ENCODE results near the gene DNAJC18. TPM values are rescaled to one million over a fixed set of nuclear protein-coding genes. Genes with fewer than 3 reads are reported as not detected.

DNAJC18 gene
- total and polyA plus RNA-seq, 4 donors, result 2.2 to 10.7 (median 8.7) TPM

- Histone ChIP-seq H3K9ac (ENCODE audit: insufficient read depth in 1 of 2, low read length in 2 of 2) (no peak overlapping the region), H3K9me3 (ENCODE audit: control insufficient read depth in 4 of 4, insufficient read depth in 3 of 4, low read length in 3 of 4) (no peaks in the 10 kb centered on the region), H3K4me3 (no peak overlapping the region), H3K36me3 (ENCODE audit: control insufficient read depth in 4 of 4, insufficient read depth in 4 of 4, low read length in 4 of 4) (peaks cover 3 to 25% (median 14%) of the 10 kb centered on the region in 4 donors), H3K27me3 (ENCODE audit: control insufficient read depth in 3 of 3, insufficient read depth in 3 of 3, low read length in 2 of 3) (no peaks in the 10 kb centered on the region), H3K27ac (ENCODE audit: low read depth in 1 of 2, low read length in 1 of 2) (peak overlapping the region; percentile 46 to 56), H3K4me1 (ENCODE audit: control insufficient read depth in 5 of 5, insufficient read depth in 5 of 5, low read length in 5 of 5) (peaks cover 0 to 11% (median 3%) of the 10 kb centered on the region in 5 donors)
- TF ChIP-seq CTCF (IDR thresholded peaks at IDR 0.05; ENCODE audit: control extremely low read depth, extremely low read depth), result no peak
- ATAC-seq (ENCODE audit: insufficient read depth, low FRiP score), result no peak
- no peak for DNase-seq
- 85 to 91% methylated on average over 9 of the region's 9 CpGs for WGBS, 2 donors
These were observed 24.7 kb downstream of the DNAJC18 start for GRCh38 chr5:139414581-139415130.

- Histone ChIP-seq H3K9me3 (ENCODE audit: control insufficient read depth in 4 of 4, insufficient read depth in 3 of 4, low read length in 3 of 4) (no peaks in the 10 kb centered on the region), H3K27ac (ENCODE audit: low read depth in 1 of 2, low read length in 1 of 2) (peak overlapping the region in 1 of 2 donors; percentile 54), H3K4me3 (no peak overlapping the region), H3K9ac (ENCODE audit: insufficient read depth in 1 of 2, low read length in 2 of 2) (no peak overlapping the region), H3K27me3 (ENCODE audit: control insufficient read depth in 3 of 3, insufficient read depth in 3 of 3, low read length in 2 of 3) (no peaks in the 10 kb centered on the region), H3K4me1 (ENCODE audit: control insufficient read depth in 5 of 5, insufficient read depth in 5 of 5, low read length in 5 of 5) (peaks cover 0 to 11% (median 3%) of the 10 kb centered on the region in 5 donors), H3K36me3 (ENCODE audit: control insufficient read depth in 4 of 4, insufficient read depth in 4 of 4, low read length in 4 of 4) (peaks cover 0 to 18% (median 8%) of the 10 kb centered on the region in 4 donors)
- DNase-seq, result no peak
- no peak for TF ChIP-seq CTCF (IDR thresholded peaks at IDR 0.05; ENCODE audit: control extremely low read depth, extremely low read depth)
- WGBS, 2 donors, result 89 to 94% methylated on average over 6 of the region's 6 CpGs
- no peak for ATAC-seq (ENCODE audit: insufficient read depth, low FRiP score)
These were observed 25.4 kb downstream of the DNAJC18 start for GRCh38 chr5:139413963-139414362.

GRCh38 chr5:139413153-139413552 is 26.2 kb downstream of the DNAJC18 start:
- H3K27me3 ChIP-seq (ENCODE audit: control insufficient read depth in 3 of 3, insufficient read depth in 3 of 3, low read length in 2 of 3), result no peaks in the 10 kb centered on the region
- WGBS, 2 donors, result 96 to 97% methylated on average over 6 of the region's 6 CpGs
- H3K9me3 ChIP-seq (ENCODE audit: control insufficient read depth in 4 of 4, insufficient read depth in 3 of 4, low read length in 3 of 4), result no peaks in the 10 kb centered on the region
- H3K27ac ChIP-seq (ENCODE audit: low read depth in 1 of 2, low read length in 1 of 2), result no peak overlapping the region
- H3K4me3 ChIP-seq, result no peak overlapping the region
- no peak for TF ChIP-seq CTCF (IDR thresholded peaks at IDR 0.05; ENCODE audit: control extremely low read depth, extremely low read depth)
- H3K9ac ChIP-seq (ENCODE audit: insufficient read depth in 1 of 2, low read length in 2 of 2), result no peak overlapping the region
- ATAC-seq (ENCODE audit: insufficient read depth, low FRiP score) (no peak), DNase-seq (no peak)
- peaks cover 0 to 11% (median 3%) of the 10 kb centered on the region in 5 donors for H3K4me1 ChIP-seq (ENCODE audit: control insufficient read depth in 5 of 5, insufficient read depth in 5 of 5, low read length in 5 of 5)
- peaks cover 0 to 13% (median 7%) of the 10 kb centered on the region in 4 donors for H3K36me3 ChIP-seq (ENCODE audit: control insufficient read depth in 4 of 4, insufficient read depth in 4 of 4, low read length in 4 of 4)
